ENCODE measurements around the gene ARHGEF10L.

The ARHGEF10L gene

DNA sequence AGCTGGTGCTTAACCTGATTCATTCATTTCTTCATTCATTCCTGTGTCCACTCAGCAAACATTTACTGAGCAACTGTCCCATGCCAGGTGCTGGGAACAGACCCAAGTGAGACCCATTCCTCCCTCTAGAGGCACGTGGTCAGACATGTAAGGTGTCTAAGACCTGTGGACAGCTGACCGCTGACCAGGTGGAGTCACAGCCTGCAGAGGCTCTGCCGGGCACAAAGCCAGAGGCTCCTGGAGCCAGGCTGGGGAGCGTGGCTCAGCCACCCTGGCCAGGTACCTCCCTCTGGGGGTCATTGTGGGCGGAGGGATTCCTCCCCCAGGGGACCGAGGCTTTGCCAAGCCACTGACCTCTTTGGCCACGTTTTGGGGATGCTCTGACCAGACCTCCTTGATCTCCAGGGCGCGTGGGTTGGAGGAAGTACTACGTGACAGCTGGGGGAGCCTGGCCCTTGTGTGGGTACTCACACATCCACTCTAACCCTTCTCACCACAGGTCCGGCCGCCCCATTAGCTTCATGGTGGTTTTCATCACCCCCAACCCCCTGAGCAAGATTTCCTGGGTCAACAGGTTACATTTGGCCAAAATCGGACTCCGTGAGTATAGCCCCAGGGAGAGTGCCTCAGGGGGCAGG lies 100.3 kb downstream of the ARHGEF10L start:
- DNase-seq: no peak

- DNase-seq: no peak
These were observed 100.9 kb downstream of the ARHGEF10L start for GRCh38 chr1:17640393-17640792.

DNA sequence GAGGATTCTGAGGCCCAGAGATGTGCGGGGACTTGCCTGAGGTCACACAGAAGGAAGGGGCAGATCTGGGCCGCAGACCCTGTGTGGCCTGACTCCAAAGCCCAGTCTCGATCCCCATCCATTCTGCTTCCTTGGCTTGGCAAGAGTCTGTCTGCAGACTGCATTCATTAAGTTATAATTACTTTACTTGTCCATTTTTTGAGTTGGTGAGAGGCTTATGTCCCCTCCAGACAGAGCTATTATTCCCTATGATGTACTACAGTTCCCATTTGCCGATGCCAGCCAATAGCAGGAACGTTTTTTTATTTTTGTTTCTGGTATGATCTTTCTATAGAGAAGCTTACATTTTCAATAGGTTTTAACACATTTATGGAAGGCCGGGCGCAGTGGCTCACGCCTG lies 101.5 kb downstream of the ARHGEF10L start:
- no peak for DNase-seq

DNA sequence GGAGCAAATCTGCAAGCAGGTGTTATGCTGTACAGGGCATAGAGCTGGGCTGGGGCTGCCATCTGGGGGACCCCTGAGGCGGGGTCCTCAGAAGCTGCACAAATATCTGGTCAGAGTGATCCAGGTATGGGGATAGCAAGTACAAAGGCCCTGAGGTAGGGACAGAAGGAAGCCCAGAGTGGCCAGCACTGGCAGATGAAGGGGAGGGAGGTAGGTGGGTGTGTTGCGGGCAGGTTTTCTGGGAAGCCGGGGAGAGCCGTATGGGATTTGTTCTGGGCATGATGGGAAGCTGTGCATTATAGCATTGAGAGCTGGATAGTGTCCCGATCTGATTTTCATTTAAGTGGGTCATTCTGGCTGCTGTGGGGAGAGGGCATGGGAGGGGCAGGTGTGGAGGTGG lies 102.7 kb downstream of the ARHGEF10L start:
- DNase-seq: no peak

DNA sequence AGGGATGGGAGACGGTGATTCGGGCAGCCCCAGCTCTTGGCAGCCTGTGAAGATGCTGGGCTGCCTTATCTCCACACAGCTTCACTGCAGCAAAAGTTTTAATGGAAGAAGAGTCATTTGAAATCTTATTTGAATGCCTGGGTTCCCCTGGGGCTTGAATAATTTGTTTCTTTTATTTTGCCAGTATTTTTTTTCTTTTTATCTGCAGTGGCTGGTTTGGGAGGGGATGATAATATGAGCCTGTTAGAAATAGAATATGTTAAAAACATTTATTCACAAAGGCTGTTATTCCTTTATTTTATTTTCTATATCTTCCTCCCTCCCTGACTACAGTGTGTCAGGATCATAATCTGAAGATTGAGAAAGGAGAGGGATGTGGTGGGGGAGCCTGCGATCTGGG lies 103.4 kb downstream of the ARHGEF10L start:
- no peak for DNase-seq

- no peak for DNase-seq
These were observed 104.6 kb downstream of the ARHGEF10L start for GRCh38 chr1:17643861-17644703.

DNA sequence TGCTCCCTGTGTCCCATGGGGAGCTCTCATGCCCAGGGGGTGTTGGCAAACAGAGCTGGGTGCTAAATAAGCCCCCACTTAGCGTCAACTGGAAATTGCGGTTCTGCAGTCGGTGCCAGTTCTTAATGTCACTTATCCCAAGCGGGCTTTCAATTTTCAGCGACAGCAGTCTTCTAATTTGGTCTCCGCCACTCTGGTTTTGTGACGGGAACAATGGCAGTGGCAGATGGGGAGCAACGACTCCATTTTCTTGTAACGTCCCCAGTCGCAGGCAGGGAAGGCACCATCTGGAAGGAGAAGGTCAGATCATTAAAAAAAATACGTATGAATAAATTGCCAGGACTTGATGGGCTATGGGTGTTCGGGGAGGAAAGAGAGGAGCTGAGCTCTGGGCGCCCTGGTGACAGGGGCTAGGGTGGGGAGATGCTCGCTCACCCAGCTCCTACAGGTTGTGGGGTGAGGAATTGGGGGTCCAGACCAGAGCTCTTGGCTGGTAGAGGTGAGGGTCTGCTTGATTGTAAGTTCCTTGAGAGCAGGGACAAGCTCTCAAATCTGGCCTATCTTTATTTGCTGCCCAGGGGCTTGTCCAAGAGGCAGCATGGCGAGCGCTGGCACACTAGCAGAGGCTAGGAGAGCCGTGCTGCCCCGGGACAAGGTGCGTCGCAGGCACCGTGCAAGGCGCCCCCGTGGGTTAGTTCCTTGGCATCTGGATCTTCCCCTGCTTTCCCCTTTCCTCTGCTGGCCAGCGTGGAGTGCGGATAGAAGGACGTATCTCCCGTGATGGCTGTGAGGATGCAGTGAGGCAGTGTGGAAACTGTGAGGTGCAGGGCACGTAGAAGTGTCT lies 105.8 kb downstream of the ARHGEF10L start:
- DNase-seq: no peak

DNA sequence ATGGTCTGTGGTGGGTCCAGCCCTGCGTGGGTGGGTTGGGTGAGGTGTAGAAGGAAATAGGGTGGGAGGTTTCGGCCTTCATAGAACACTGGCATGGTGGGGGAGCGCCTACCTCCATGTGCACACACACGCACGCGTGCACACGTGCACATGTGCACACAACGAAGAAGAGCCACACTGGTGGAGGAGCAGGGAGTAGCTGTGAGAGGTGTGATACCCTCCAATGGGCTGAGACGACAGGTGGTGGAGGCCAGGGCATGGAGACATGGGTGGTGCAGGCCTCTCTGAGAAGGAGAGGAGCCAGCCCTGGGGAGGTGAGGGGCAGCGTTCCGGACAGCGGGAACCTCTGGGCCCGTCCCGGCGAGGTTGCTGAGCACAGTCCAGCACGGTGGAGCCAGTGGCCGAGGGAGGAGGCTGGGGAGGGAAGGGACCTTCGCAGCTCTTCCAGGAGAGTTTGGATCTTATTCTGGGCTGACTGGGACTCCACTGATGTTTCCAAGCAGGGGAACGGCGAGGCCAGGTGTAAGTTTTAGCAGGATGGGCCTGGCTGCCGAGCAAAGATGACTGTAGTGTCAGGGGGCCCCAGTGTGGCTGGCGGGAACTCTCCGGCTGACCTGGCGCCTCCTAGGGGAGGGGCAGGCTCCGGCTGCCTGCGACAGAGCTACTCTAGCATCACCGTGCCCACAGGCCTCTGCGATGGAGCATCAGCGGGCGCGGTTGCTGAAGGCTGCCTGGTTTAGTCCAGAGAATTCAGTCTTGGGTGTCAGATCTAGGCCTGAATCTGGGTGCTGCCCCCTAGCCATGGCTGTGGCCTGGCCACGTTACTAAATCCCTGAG lies 107.2 kb downstream of the ARHGEF10L start:
- DNase-seq: no peak

DNA sequence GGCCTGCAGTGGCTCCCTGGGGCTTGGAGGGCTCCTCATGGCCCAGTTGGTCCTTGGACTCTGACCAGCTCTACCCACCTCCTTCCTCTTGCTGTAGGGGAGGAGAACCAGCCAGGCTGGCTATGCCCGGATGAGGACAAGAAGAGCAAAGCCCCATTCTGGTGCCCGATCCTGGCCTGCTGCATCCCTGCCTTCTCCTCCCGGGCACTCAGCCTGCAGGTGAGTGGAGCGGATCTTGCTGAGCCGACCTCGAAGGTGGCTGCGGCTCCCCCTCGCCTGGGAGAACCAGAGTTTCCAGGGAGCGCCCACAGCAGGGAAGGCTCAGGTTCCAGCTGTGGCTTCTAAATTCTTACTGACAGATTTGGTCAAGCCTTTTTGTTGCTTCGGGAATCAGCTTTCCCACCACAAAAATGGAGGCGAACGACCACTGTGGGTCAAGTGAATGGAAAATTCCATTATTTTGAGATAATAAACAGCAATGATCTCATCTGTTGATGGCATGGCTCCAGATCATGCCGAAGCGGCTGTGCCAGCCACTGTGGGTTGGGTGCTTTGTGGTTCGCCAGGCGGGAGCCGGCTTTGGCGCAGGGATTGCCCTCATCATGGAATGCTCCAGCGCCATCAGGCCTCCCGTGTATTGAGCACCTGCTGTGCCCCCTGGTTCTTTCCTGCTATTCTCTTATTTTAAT lies 109.1 kb downstream of the ARHGEF10L start:
- DNase-seq: no peak

DNA sequence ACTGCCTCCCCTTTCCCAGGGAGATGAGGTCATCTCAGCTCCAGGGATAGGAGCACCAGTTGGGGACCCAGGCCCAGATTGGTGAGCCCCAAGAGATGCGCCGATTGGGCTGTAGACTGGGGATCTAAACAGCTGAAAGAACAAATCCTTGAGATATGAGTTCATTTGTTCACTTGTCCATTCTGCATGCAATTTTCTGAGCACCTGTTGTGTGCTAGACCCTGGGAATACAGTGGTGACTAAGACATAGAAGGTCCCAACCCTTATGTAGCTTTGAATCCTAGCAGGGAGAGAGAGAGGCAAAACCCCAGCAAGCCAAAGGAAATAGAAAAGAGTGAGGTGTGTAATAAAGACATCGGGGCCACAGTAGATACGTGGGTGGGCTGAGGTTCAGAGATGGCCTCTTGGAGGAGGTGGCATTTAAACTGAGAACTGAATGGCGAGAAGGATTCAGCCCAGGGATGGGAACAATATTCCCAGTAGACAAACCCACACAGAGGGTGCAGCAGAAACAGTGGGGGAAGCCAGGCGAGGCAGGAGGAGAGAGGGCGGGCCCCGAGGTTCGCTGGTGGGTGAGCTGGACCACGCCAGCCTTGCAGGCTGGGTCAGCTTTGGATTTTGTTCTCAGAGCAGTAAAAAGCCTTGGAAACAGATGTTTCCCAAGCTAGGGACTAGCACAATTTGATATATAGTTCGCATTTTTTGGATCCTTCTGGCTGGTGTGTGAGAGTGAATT lies 110.0 kb downstream of the ARHGEF10L start:
- no peak for DNase-seq

- DNase-seq: no peak
These were observed 113.8 kb downstream of the ARHGEF10L start for GRCh38 chr1:17653276-17653675.

- no peak for DNase-seq
These were observed 114.3 kb downstream of the ARHGEF10L start for GRCh38 chr1:17653728-17654351.

GRCh38 chr1:17654519-17654918 lies 115.0 kb downstream of the ARHGEF10L start:
- DNase-seq: no peak

GRCh38 chr1:17655169-17655568 lies 115.7 kb downstream of the ARHGEF10L start:
- DNase-seq: no peak

DNA sequence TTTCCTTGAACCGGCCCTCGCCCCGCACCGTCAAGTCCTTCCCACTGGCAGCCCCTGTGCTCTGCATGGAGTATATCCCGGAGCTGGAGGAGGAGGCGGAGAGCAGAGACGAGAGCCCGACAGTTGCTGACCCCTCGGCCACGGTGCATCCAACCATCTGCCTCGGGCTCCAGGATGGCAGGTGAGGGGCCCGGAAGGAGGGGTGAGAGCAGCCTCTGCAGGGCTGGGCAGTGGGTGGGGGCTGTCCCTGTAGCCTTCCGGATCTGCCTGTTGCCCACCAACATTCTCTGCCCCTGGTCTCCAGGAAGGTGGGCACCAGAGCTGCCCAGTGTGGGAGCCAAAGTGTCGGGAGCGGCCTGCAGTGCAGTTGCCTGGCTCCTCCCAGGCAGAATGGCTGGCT lies 116.4 kb downstream of the ARHGEF10L start:
- DNase-seq: no peak

DNA sequence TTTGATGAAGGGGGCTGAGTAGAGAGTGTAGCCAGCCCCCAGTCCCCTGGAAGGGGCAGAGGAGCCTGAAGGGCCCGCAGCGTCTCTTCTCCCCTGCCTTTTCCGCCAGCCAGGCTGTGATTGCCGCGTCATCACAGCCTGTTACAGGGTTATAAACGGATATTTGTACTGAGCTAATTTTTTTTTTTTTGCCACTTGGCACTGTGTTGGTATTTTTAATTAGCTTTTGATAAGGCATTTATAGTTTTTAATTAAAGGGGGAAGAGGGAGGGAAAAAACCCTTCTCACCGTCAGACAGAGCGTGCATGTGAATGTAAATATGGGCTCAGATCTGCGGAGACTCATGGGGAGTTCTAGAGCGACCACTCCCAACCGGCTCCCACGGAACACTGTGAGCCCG lies 117.9 kb downstream of the ARHGEF10L start:
- no peak for DNase-seq

GRCh38 chr1:17658837-17659236 lies 119.3 kb downstream of the ARHGEF10L start:
- no peak for DNase-seq

- peak; percentile 69 for DNase-seq
These were observed 122.2 kb downstream of the ARHGEF10L start for GRCh38 chr1:17661546-17662157.

GRCh38 chr1:17662296-17662695 lies 122.8 kb downstream of the ARHGEF10L start:
- DNase-seq: no peak

DNA sequence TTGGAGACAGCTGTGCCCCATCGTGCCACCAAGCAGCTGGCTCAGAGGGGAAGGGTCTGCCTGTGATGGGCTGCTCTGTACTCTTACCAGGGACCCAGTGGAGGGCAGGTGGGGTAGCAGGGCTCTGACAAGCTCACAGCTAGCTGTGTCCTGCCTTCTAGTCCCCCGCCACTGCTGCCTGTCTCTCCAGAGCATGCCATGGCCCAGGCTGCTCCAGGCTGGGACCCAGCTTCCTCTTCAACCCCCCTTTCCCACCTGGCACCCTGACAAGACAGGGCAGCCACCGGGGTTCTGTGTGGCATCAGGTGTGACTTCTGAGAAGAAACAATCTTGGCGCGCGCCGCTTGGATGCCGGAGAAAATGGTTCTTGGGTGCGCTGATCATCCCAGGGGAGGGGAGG lies 123.3 kb downstream of the ARHGEF10L start:
- no peak for DNase-seq

All from activated CD4-positive, CD25-positive, alpha-beta regulatory T cell treated with anti-CD3 and anti-CD28 coated beads, Interleukin-2, amount 50 U/mL, for 72 hours (primary cell).